Karpas-422 (cell line): ENCODE results near the gene OR4F6. TPM values are rescaled to one million over a fixed set of nuclear protein-coding genes. Genes with fewer than 3 reads are reported as not detected.

Experiments used
- DNase-seq: peaks from one replicate; pipeline ENCODE4 v3.0.0-alpha.2; 2015
- H2AFZ ChIP-seq: fragments of 200-600 bp; sonication (generic); 2 replicates; pipeline ENCODE4 v1.6.1; 2014; ENCODE audit warnings: antibody characterized with exemption, low read length, mixed read lengths
- H3K27ac ChIP-seq: fragments of 200-600 bp; sonication (generic); 2 replicates; pipeline ENCODE4 v1.5.1; 2014; ENCODE audit warnings: mild to moderate bottlenecking, low read length, moderate library complexity
- H3K27me3 ChIP-seq: fragments of 200-600 bp; sonication (generic); 2 replicates; pipeline ENCODE4 v1.6.1; 2014; ENCODE audit warnings: low read length, mixed read lengths
- H3K36me3 ChIP-seq: fragments of 200-600 bp; sonication (generic); 2 replicates; pipeline ENCODE4 v1.6.1; 2014; ENCODE audit warnings: low read length, mixed read lengths; ENCODE audit not compliant: insufficient read depth
- H3K4me1 ChIP-seq: fragments of 200-600 bp; sonication (generic); 2 replicates; pipeline ENCODE4 v1.6.1; 2014; ENCODE audit warnings: mild to moderate bottlenecking, low read length, mixed read lengths
- H3K4me2 ChIP-seq: fragments of 200-600 bp; sonication (generic); 2 replicates; pipeline ENCODE4 v1.6.1; 2014; ENCODE audit warnings: low read length, low read depth, mild to moderate bottlenecking; ENCODE audit not compliant: poor library complexity, severe bottlenecking
- H3K4me3 ChIP-seq: fragments of 200-600 bp; sonication (generic); 2 replicates; pipeline ENCODE4 v1.5.1; 2014; ENCODE audit warnings: mild to moderate bottlenecking, antibody characterized with exemption, low read length, mixed read lengths
- H3K79me2 ChIP-seq: fragments of 200-600 bp; sonication (generic); 2 replicates; pipeline ENCODE4 v1.6.1; 2014; ENCODE audit warnings: mild to moderate bottlenecking, low read length, mixed read lengths
- H3K9ac ChIP-seq: fragments of 200-600 bp; sonication (generic); 2 replicates; pipeline ENCODE4 v1.6.0; 2014; ENCODE audit warnings: low read length
- H3K9me2 ChIP-seq: fragments of 200-600 bp; sonication (generic), shearing (Covaris generic); replicated peaks from 2 replicates; pipeline ENCODE4 v1.6.0; 2014; ENCODE audit warnings: mild to moderate bottlenecking, low read length, moderate library complexity; ENCODE audit not compliant: insufficient read depth
- H3K9me3 ChIP-seq: fragments of 300-700, 200-600 bp; sonication (generic); 2 replicates; pipeline ENCODE4 v1.6.1; 2014; ENCODE audit warnings: low read length, mixed read lengths
- H4K20me1 ChIP-seq: fragments of 200-600 bp; sonication (generic); 2 replicates; pipeline ENCODE4 v1.6.1; 2014; ENCODE audit warnings: mild to moderate bottlenecking, antibody characterized with exemption, low read length, low read depth; ENCODE audit not compliant: insufficient read depth
- total RNA-seq: library from RNA; depleted of rRNA; stranded (reverse); fragments of >200 nt; shearing (Covaris generic); gene quantifications from 2 replicates; pipeline ENCODE4 v1.2.3, GENCODE V29; 2014; ENCODE audit warnings: low replicate concordance

OR4F6 gene
- total RNA-seq, 1 experiment from 2014 or later, result not detected

DNA sequence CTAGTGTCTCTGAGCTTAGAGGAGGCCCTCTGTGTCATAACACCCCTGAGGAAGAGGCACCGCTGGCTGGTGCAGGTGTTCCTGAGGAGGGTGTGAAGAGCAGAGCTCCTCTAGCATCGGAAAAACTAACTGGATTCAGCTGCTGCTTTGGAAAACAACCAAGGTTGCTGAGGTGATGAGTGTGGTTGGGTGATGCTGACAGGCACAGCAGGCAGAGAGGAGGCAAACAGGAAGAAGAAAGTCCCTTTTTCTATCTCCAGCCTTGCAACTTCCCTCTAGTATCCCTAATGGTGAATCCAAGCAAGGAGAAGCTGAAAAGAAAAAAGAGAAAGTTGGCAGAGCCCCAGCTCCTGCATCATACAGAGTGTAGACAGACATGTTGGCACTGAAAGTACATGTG is 4.9 kb downstream of the OR4F6 start:
- no peaks in the 10 kb centered on the region; the same call in 1 of the 2 replicates for H3K27me3 ChIP-seq
- H3K9me3 ChIP-seq, result no peaks in the 10 kb centered on the region
- no peak for DNase-seq
- H3K4me1 ChIP-seq, result peaks cover 10% of the 10 kb centered on the region
- no peaks in the 10 kb centered on the region for H3K9me2 ChIP-seq
- H3K4me2 ChIP-seq, result no peak overlapping the region
- H4K20me1 ChIP-seq, result no peaks in the 10 kb centered on the region
- H3K79me2 ChIP-seq, result no peaks in the 10 kb centered on the region
- H3K9ac ChIP-seq, result no peak overlapping the region
- no peak overlapping the region for H3K27ac ChIP-seq
- H3K36me3 ChIP-seq, result no peaks in the 10 kb centered on the region
- H2AFZ ChIP-seq, result no peak overlapping the region
- no peak overlapping the region for H3K4me3 ChIP-seq

DNA sequence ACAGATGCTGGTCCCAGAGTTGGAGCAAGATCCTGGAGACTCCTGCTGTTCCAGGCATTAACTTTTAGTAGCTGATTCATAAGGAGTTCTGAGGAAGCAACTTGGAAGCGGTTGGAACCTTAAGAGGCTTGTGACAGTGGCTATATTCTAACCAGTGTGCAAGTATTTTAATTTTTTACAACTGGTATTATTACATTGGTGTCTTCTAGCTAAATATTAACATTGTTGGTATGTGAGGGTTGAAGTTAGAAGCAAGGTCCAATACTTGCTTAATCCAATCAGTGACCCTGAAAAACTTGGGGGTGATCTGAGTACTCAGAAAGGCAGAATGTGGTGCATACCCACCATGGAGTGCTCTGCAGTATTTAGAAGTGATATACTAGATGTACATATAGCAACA is 7.1 kb downstream of the OR4F6 start:
- H3K4me1 ChIP-seq, result peaks cover 10% of the 10 kb centered on the region
- H3K9ac ChIP-seq, result no peak overlapping the region
- H3K27ac ChIP-seq, result no peak overlapping the region
- H3K79me2 ChIP-seq, result no peaks in the 10 kb centered on the region
- no peaks in the 10 kb centered on the region for H3K9me3 ChIP-seq
- H3K9me2 ChIP-seq, result no peaks in the 10 kb centered on the region
- H3K36me3 ChIP-seq, result no peaks in the 10 kb centered on the region
- H4K20me1 ChIP-seq, result no peaks in the 10 kb centered on the region
- no peak for DNase-seq
- no peaks in the 10 kb centered on the region; the same call in 1 of the 2 replicates for H3K27me3 ChIP-seq
- H2AFZ ChIP-seq, result no peak overlapping the region
- no peak overlapping the region for H3K4me2 ChIP-seq
- no peak overlapping the region for H3K4me3 ChIP-seq

DNA sequence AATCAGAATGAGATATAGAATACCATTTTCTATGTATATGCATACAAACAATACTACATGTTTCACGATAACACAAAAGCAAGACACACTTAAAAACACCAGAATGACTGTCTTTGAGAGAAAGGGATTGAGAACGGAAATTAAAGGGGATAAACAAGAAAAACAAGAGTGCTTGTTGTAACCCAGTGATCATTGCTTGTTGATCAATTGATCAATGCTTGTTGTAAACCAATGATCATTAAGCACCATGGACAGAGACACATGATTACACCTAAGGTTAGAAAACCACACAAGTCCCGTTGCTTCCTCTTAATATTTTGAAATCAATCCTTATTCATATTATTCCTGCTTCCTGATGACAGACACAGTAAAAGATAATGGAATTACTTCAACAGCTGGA is 7.6 kb downstream of the OR4F6 start:
- H3K36me3 ChIP-seq, result no peaks in the 10 kb centered on the region
- no peak overlapping the region for H3K27ac ChIP-seq
- H3K9me2 ChIP-seq, result no peaks in the 10 kb centered on the region
- H4K20me1 ChIP-seq, result no peaks in the 10 kb centered on the region
- H3K79me2 ChIP-seq, result no peaks in the 10 kb centered on the region
- no peak overlapping the region for H3K4me3 ChIP-seq
- peaks cover 10% of the 10 kb centered on the region for H3K4me1 ChIP-seq
- H3K4me2 ChIP-seq, result no peak overlapping the region
- no peaks in the 10 kb centered on the region; the same call in 1 of the 2 replicates for H3K27me3 ChIP-seq
- no peak for DNase-seq
- no peak overlapping the region for H2AFZ ChIP-seq
- H3K9me3 ChIP-seq, result no peaks in the 10 kb centered on the region
- no peak overlapping the region for H3K9ac ChIP-seq

DNA sequence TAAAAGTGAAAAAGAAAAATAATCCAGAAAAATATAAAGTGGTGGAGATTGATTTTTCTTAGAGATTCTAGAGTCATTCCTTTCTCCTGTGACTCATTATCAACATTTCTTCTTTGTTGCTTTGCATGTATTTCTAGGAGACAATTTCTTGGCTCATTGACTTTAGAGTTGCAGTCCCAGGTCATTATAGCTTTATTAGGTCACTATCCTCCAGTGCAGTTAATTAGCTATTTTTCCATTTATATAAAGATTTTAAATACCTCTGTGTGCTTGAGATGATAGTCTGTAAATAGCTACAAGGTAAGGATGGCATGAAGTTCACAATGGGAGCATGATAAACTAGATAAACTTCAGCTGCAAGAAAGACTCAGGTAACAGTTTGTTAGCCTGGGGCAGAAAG is 8.6 kb downstream of the OR4F6 start, which contains the start of gene OR4F15:
TSS of gene OR4F15 (plus strand) at position 301 of the 400 bp plus-strand sequence. CDS start 5,985 bp downstream, outside the sequence.
- Histone ChIP-seq H3K27me3 (no peaks in the 10 kb centered on the region), H3K27ac (no peak within 1 kb of the TSS), H2AFZ (no peak within 1 kb of the TSS), H4K20me1 (no peaks in the 10 kb centered on the region), H3K36me3 (no peaks in the 10 kb centered on the region), H3K9me3 (no peaks in the 10 kb centered on the region), H3K4me2 (no peak within 1 kb of the TSS), H3K9me2 (no peaks in the 10 kb centered on the region), H3K9ac (no peak within 1 kb of the TSS), H3K4me1 (peaks cover 10% of the 10 kb centered on the region), H3K79me2 (no peaks in the 10 kb centered on the region), H3K4me3 (no peak within 1 kb of the TSS)
- DNase-seq, result no peak

DNA sequence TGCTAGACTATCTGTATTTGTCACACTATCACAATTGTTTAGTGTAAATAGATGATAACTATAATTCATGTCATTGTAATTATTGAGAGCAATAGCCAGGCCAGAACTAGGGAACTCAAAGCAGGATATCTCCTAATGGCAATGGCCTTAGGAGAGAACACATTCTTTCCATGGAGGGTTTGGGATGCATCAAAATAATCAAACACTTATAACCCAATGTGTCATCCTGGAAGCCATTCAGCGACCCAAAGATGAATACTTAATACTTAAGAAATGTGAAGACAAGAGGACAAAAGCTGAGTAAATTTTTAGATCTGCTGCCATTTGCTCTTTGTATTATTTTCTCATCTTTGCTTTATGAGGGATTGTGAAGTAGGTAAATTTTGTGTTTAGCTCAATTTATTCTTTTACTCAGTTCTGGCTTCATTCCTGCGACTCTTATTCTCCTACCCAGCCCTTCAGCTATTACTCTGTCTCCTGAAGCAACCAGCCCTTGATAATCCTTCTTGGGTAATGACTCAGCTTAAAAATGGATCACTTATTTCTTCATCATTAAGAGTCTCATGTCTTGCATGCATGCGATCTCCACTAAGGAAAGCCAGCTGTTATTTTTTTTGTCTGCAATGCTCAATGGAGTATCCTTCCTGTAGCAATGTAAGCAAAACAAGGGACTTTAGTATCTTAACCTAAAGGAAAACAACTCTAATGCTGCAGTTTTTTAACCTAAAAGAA is 10.7 kb downstream of the OR4F6 start:
- Histone ChIP-seq H3K9me2 (no peaks in the 10 kb centered on the region), H3K9ac (no peak overlapping the region), H3K4me3 (no peak overlapping the region), H2AFZ (no peak overlapping the region), H4K20me1 (no peaks in the 10 kb centered on the region), H3K4me1 (peaks cover under 1% of the 10 kb centered on the region; the same call in 1 of the 2 replicates), H3K9me3 (no peaks in the 10 kb centered on the region), H3K79me2 (no peaks in the 10 kb centered on the region), H3K36me3 (no peaks in the 10 kb centered on the region), H3K4me2 (no peak overlapping the region), H3K27me3 (no peaks in the 10 kb centered on the region), H3K27ac (no peak overlapping the region)
- no peak for DNase-seq

DNA sequence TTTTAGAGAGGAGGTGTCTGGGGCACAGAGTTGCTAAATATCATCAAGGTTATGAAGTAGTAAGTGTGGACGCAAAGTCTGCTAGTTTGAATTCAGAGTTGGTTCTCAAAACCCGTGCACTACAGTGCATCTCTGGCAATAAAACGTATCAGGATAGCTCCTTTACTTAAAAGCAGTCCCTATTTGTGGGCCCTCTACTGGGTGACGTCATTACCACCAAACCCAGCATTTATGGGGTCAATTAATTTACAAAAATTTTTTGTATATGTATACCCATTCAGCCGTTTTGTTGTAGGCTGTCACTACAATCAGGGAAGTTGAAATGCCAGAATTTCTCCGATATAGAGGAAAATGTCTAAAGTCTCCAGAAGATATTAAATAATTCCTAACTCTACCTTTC is 17.5 kb downstream of the OR4F6 start:
- no peak overlapping the region for H3K4me2 ChIP-seq
- no peaks in the 10 kb centered on the region for H3K9me2 ChIP-seq
- DNase-seq, result no peak
- no peak overlapping the region for H3K4me3 ChIP-seq
- no peaks in the 10 kb centered on the region for H3K79me2 ChIP-seq
- H3K9me3 ChIP-seq, result no peaks in the 10 kb centered on the region
- H3K27ac ChIP-seq, result no peak overlapping the region
- H3K9ac ChIP-seq, result no peak overlapping the region
- H4K20me1 ChIP-seq, result no peaks in the 10 kb centered on the region
- no peak overlapping the region for H2AFZ ChIP-seq
- H3K27me3 ChIP-seq, result no peaks in the 10 kb centered on the region
- no peaks in the 10 kb centered on the region for H3K4me1 ChIP-seq
- no peaks in the 10 kb centered on the region for H3K36me3 ChIP-seq

DNA sequence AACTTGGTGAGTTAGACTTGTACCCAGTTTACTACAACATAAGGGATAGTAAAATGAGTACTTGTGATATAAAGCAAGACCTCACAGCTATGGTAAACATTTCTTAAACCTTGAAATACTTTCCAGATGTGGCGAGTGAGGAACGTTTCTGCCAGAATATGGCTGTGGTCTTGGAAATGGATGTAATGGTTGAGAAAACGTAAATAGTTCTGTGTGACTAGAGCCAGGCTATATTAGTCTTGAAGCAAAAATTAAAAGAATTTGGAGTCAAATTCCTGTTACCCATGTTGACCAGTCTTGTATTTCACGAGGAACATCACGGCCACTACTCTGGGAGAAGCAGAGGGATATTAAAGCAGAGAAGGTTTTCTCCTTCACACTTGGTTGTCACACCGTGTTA is 23.9 kb downstream of the OR4F6 start:
- no peaks in the 10 kb centered on the region for H3K4me1 ChIP-seq
- H3K36me3 ChIP-seq, result no peaks in the 10 kb centered on the region
- no peaks in the 10 kb centered on the region for H3K9me2 ChIP-seq
- H3K4me3 ChIP-seq, result no peak overlapping the region
- no peak overlapping the region for H3K9ac ChIP-seq
- no peak for DNase-seq
- no peaks in the 10 kb centered on the region for H3K27me3 ChIP-seq
- no peaks in the 10 kb centered on the region for H3K9me3 ChIP-seq
- no peak overlapping the region for H3K4me2 ChIP-seq
- no peak overlapping the region for H2AFZ ChIP-seq
- H4K20me1 ChIP-seq, result no peaks in the 10 kb centered on the region
- no peaks in the 10 kb centered on the region for H3K79me2 ChIP-seq
- H3K27ac ChIP-seq, result no peak overlapping the region

DNA sequence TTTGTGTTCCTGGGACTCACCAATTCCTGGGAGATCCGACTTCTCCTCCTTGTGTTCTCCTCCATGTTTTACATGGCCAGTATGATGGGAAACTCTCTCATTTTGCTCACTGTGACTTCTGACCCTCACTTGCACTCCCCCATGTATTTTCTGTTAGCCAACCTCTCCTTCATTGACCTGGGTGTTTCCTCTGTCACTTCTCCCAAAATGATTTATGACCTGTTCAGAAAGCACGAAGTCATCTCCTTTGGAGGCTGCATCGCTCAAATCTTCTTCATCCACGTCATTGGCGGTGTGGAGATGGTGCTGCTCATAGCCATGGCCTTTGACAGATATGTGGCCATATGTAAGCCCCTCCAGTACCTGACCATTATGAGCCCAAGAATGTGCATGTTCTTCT is 25.5 kb downstream of the OR4F6 start:
- H2AFZ ChIP-seq, result no peak overlapping the region
- H3K9me2 ChIP-seq, result no peaks in the 10 kb centered on the region
- no peaks in the 10 kb centered on the region for H3K27me3 ChIP-seq
- no peak for DNase-seq
- H3K27ac ChIP-seq, result no peak overlapping the region
- H3K9ac ChIP-seq, result no peak overlapping the region
- H3K9me3 ChIP-seq, result no peaks in the 10 kb centered on the region
- H3K4me2 ChIP-seq, result no peak overlapping the region
- no peaks in the 10 kb centered on the region for H3K79me2 ChIP-seq
- no peaks in the 10 kb centered on the region for H4K20me1 ChIP-seq
- no peaks in the 10 kb centered on the region for H3K36me3 ChIP-seq
- H3K4me3 ChIP-seq, result no peak overlapping the region
- no peaks in the 10 kb centered on the region for H3K4me1 ChIP-seq
